ENCODE measurements around the gene CYB561A3. TPM values are rescaled to one million over a fixed set of nuclear protein-coding genes. Genes with fewer than 3 reads are reported as not detected.

The CYB561A3 gene
- total and polyA plus RNA-seq, 2 of the 13 experiments (the other 11 are each of a cell fraction or from before 2014, with no cell fraction given), result 11.4 to 14.9 TPM

DNA sequence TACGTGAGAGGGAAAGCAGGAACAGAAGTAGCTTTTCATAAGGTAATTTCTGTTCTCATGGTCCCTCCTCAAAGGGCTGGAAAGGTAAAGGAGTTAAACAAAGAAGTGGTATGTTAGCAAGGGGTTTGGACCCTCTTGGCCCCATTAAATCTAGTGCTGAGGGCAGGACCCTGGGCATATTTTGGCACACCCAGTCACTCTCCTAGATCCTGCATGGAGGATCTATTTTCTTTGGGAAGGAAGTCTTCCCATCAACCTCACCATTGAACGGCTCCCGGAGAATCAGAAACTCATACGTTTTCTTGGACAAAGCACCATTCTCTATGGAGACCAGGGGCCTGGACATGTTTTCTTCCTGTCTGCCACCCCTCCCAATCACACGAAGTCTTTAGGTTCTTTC is 42.4 kb upstream of the CYB561A3 start:
- in situ Hi-C loops (cut with HindIII; ENCODE audit: extremely low pct_ligation_motif_present, low pct_unique_long_range_greater_than_20kb) (no loop called here), intact Hi-C loops (cut with micrococcal nuclease; ENCODE audit: unreplicated experiment) (no loop called here)
- no peak for ATAC-seq
- Histone ChIP-seq H2AFZ (ENCODE audit: low read length) (no peak overlapping the region), H3K4me2 (ENCODE audit: low read depth, low read length) (no peak overlapping the region), H3K9ac (ENCODE audit: insufficient read depth, low read depth, low read length) (no peak overlapping the region), H3K36me3 (replicated peaks in 1 of 2; ENCODE audit: control insufficient read depth in 1 of 2, insufficient read depth in 2 of 2, low read length in 2 of 2) (peaks cover 36 to 63% of the 10 kb centered on the region in 2 experiments), H3K79me2 (ENCODE audit: insufficient read depth, low read length) (no peaks in the 10 kb centered on the region), H4K20me1 (ENCODE audit: insufficient read depth, low read length) (no peaks in the 10 kb centered on the region), H3K27ac (ENCODE audit: extremely low read length, insufficient read depth, low read length) (no peak overlapping the region), H3K4me1 (ENCODE audit: insufficient read depth, low read length) (no peaks in the 10 kb centered on the region), H3K4me3 (replicated peaks in 1 of 3; ENCODE audit: insufficient read depth in 1 of 3, low read depth in 2 of 3, low read length in 3 of 3) (no peak overlapping the region), H3K27me3 (ENCODE audit: control insufficient read depth in 1 of 2, insufficient read depth in 2 of 2, low read length in 2 of 2) (no peaks in the 10 kb centered on the region), H3K9me3 (ENCODE audit: low read length) (no peaks in the 10 kb centered on the region)
- BruUV-seq (replicated peaks), result TSS peak; percentile 17
- no peak for FAIRE-seq
- no peak for TF ChIP-seq ZFP1 (CRISPR knock-in tag; IDR thresholded peaks at IDR 0.05)
- no peak for TF ChIP-seq ZNF160 (CRISPR knock-in tag; IDR thresholded peaks at IDR 0.05)
- no peak for TF ChIP-seq ZNF317 (CRISPR knock-in tag; IDR thresholded peaks at IDR 0.05)
- TF ChIP-seq, protein P1, sequence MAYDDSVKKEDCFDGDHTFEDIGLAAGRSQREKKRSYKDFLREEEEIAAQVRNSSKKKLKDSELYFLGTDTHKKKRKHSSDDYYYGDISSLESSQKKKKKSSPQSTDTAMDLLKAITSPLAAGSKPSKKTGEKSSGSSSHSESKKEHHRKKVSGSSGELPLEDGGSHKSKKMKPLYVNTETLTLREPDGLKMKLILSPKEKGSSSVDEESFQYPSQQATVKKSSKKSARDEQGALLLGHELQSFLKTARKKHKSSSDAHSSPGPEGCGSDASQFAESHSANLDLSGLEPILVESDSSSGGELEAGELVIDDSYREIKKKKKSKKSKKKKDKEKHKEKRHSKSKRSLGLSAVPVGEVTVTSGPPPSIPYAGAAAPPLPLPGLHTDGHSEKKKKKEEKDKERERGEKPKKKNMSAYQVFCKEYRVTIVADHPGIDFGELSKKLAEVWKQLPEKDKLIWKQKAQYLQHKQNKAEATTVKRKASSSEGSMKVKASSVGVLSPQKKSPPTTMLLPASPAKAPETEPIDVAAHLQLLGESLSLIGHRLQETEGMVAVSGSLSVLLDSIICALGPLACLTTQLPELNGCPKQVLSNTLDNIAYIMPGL (CRISPR knock-in tag; IDR thresholded peaks at IDR 0.05; ENCODE audit: borderline replicate concordance in 1 of 2, low read depth in 1 of 2), result no peak
- over 99% methylated on average over 5 of the region's 5 CpGs for WGBS (ENCODE audit: low lambda C conversion rate)
- ChIA-PET CTCF (ENCODE audit: low intra/inter-chr PET ratio, low total read pairs) (no interaction called here), POLR2A (interaction anchor here (0.8 to 1.2 kb wide), 2 partner anchors 11 to 26 kb away, joined by 3 to 10 read pairs; partner anchors contain the start of genes CPSF7, SDHAF2 and TMEM216)
- DNase-seq (ENCODE audit: low spot score), result no peak

DNA sequence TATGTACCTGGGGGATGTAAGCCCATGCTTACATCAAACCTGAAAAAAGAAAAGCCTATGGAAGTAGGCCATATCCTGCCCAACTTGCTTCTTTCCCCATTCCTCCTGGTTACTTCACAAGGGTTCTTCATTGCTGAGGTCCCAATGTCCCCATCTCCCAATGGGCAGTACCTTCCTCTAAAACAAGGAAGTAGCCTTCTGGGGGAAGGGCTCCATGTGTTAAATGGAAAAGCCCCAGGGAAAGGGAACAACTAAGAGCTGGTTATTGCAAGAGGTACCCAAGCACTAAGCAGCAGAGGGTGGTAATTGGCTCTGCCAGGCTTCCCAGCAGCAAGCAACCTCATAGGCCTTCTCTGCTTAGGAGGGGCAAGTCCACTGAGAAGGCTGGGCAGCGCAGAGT is 42.0 kb upstream of the CYB561A3 start:
- Histone ChIP-seq H3K4me2 (ENCODE audit: low read depth, low read length) (no peak overlapping the region), H3K27ac (ENCODE audit: extremely low read length, insufficient read depth, low read length) (no peak overlapping the region), H3K36me3 (replicated peaks in 1 of 2; ENCODE audit: control insufficient read depth in 1 of 2, insufficient read depth in 2 of 2, low read length in 2 of 2) (peaks cover 33 to 59% of the 10 kb centered on the region in 2 experiments), H3K4me3 (replicated peaks in 1 of 3; ENCODE audit: insufficient read depth in 1 of 3, low read depth in 2 of 3, low read length in 3 of 3) (no peak overlapping the region), H3K9me3 (ENCODE audit: low read length) (no peaks in the 10 kb centered on the region), H2AFZ (ENCODE audit: low read length) (no peak overlapping the region), H3K27me3 (ENCODE audit: control insufficient read depth in 1 of 2, insufficient read depth in 2 of 2, low read length in 2 of 2) (no peaks in the 10 kb centered on the region), H3K4me1 (ENCODE audit: insufficient read depth, low read length) (no peaks in the 10 kb centered on the region), H3K79me2 (ENCODE audit: insufficient read depth, low read length) (no peaks in the 10 kb centered on the region), H3K9ac (ENCODE audit: insufficient read depth, low read depth, low read length) (no peak overlapping the region), H4K20me1 (ENCODE audit: insufficient read depth, low read length) (no peaks in the 10 kb centered on the region)
- ATAC-seq (no peak), DNase-seq (ENCODE audit: low spot score) (no peak), FAIRE-seq (no peak)
- intact Hi-C loops (cut with micrococcal nuclease; ENCODE audit: unreplicated experiment) (no loop called here), in situ Hi-C loops (cut with HindIII; ENCODE audit: extremely low pct_ligation_motif_present, low pct_unique_long_range_greater_than_20kb) (no loop called here)
- POLR2A ChIA-PET, result interaction anchor here (0.8 to 1.2 kb wide), 2 partner anchors 11 to 26 kb away, joined by 3 to 10 read pairs; partner anchors contain the start of genes CPSF7, SDHAF2 and TMEM216
- TF ChIP-seq ETV5 (CRISPR knock-in tag; IDR thresholded peaks at IDR 0.05; ENCODE audit: borderline replicate concordance) (no peak), FOXP1 (IDR thresholded peaks at IDR 0.05) (no peak), FOXP1 (CRISPR knock-in tag; IDR thresholded peaks at IDR 0.05) (no peak), DR1 (CRISPR knock-in tag; IDR thresholded peaks at IDR 0.05) (no peak), TCF12 (IDR thresholded peaks at IDR 0.05) (no peak), TCF12 (CRISPR knock-in tag; IDR thresholded peaks at IDR 0.05) (no peak), KLF12 (CRISPR knock-in tag; IDR thresholded peaks at IDR 0.05; ENCODE audit: borderline replicate concordance) (no peak), MEF2D (CRISPR knock-in tag; IDR thresholded peaks at IDR 0.05) (no peak), ZNF550 (CRISPR knock-in tag; IDR thresholded peaks at IDR 0.05; ENCODE audit: borderline replicate concordance) (no peak), ZNF431 (CRISPR knock-in tag; IDR thresholded peaks at IDR 0.05; ENCODE audit: borderline replicate concordance, low read depth) (no peak), ZNF563 (CRISPR knock-in tag; IDR thresholded peaks at IDR 0.05) (no peak)
- CTCF ChIA-PET (ENCODE audit: low intra/inter-chr PET ratio, low total read pairs), result no interaction called here
- no TSS peak for BruUV-seq (replicated peaks)
- 100% methylated on average over 1 of the region's 1 CpG for WGBS (ENCODE audit: low lambda C conversion rate)

Measured in HepG2 (cell line).